Activated CD4-positive, alpha-beta memory T cell treated with anti-CD3 and anti-CD28 coated beads, Interleukin-2, amount 10 ng/mL, durations not matched to agents 7 days and 5 days (primary cell): ENCODE measurements around the gene REL. TPM values are rescaled to one million over a fixed set of nuclear protein-coding genes. Genes with fewer than 3 reads are reported as not detected.

Experiments used
- CTCF ChIA-PET: fragments of 350-600 bp; sonication (Branson Sonifier 250); formaldehyde crosslinking; loops from one replicate; lab custom pipeline; 2021; ENCODE audit warnings: antibody characterized with exemption, inconsistent platforms; lab: Charles Lee
- POLR2A ChIA-PET: fragments of 350-600 bp; sonication (Branson Sonifier 250); formaldehyde crosslinking; loops from one replicate; lab custom pipeline; 2021; ENCODE audit warnings: antibody characterized with exemption; lab: Charles Lee
- DNase-seq: peaks from one replicate; pipeline ENCODE4 v3.0.0-alpha.2; 2020
- H3K27ac Mint-ChIP-seq: one replicate; pipeline ENCODE4 v1.8.0; 2021; ENCODE audit warnings: mild to moderate bottlenecking, mixed read lengths
- H3K27me3 Mint-ChIP-seq: one replicate; pipeline ENCODE4 v1.8.0; 2021; ENCODE audit warnings: mixed read lengths
- H3K36me3 Mint-ChIP-seq: one replicate; pipeline ENCODE4 v1.8.0; 2021; ENCODE audit warnings: low read depth, mixed read lengths
- H3K4me1 Mint-ChIP-seq: one replicate; pipeline ENCODE4 v1.8.0; 2021; ENCODE audit warnings: mixed read lengths
- H3K4me3 Mint-ChIP-seq: one replicate; pipeline ENCODE4 v1.8.0; 2021; ENCODE audit warnings: mild to moderate bottlenecking, mixed read lengths
- H3K9me3 Mint-ChIP-seq: one replicate; pipeline ENCODE4 v1.8.0; 2021; ENCODE audit warnings: mixed read lengths
- total RNA-seq, 2 experiments: library from RNA; stranded (reverse); gene quantifications; one replicate each; pipeline ENCODE4 v1.2.3, GENCODE V29; 2021

Gene REL
- total RNA-seq: 10 to 100 TPM; 22.9 to 24.0 TPM

- peak within 1 kb of the TSS; percentile 96 for H3K27ac Mint-ChIP-seq
- CTCF ChIA-PET: interaction anchor here (1.0 to 1.6 kb wide), 5 partner anchors 13 to 174 kb away, joined by 3 to 7 read pairs (median 3); no protein-coding TSS in a partner anchor
- POLR2A ChIA-PET: interaction anchor here (0.6 to 4.5 kb wide), 25 partner anchors 8 to 657 kb away, joined by 3 to 39 read pairs (median 5); partner anchors contain the start of genes PAPOLG, PEX13, PUS10 and XPO1
- peaks cover 4% of the 10 kb centered on the region for H3K36me3 Mint-ChIP-seq
- peak; percentile 90 for DNase-seq
- H3K9me3 Mint-ChIP-seq: no peaks in the 10 kb centered on the region
- H3K27me3 Mint-ChIP-seq: peaks cover 3% of the 10 kb centered on the region
- H3K4me1 Mint-ChIP-seq: peaks cover 27% of the 10 kb centered on the region
- H3K4me3 Mint-ChIP-seq: peak within 1 kb of the TSS; percentile 95
These were observed at the start of gene REL for GRCh38 chr2:60881047-60881932. TSS of gene REL (plus strand) at chr2:60881574. CDS start at chr2:60881841, 267 bp downstream.

GRCh38 chr2:60831921-60832320 is 49.5 kb upstream of the REL start:
- no peak for DNase-seq
- Mint-ChIP-seq H3K36me3 (no peaks in the 10 kb centered on the region), H3K9me3 (no peaks in the 10 kb centered on the region), H3K4me1 (no peaks in the 10 kb centered on the region), H3K27ac (no peak overlapping the region), H3K27me3 (peaks cover 2% of the 10 kb centered on the region), H3K4me3 (no peak overlapping the region)
- ChIA-PET CTCF (interaction anchor here (1.6 kb wide), 1 partner anchor 168 kb away, joined by 4 read pairs; no protein-coding TSS in a partner anchor), POLR2A (interaction anchor here (0.9 kb wide), 1 partner anchor 11 kb away, joined by 3 read pairs; no protein-coding TSS in a partner anchor)

- H3K27ac Mint-ChIP-seq: no peak overlapping the region
- H3K27me3 Mint-ChIP-seq: peaks cover 2% of the 10 kb centered on the region
- ChIA-PET CTCF (interaction anchor here (1.6 kb wide), 1 partner anchor 167 kb away, joined by 4 read pairs; no protein-coding TSS in a partner anchor), POLR2A (interaction anchor here (0.6 kb wide), 1 partner anchor 223 kb away, joined by 3 read pairs; no protein-coding TSS in a partner anchor)
- H3K4me1 Mint-ChIP-seq: no peaks in the 10 kb centered on the region
- DNase-seq: no peak
- H3K9me3 Mint-ChIP-seq: no peaks in the 10 kb centered on the region
- H3K4me3 Mint-ChIP-seq: no peak overlapping the region
- no peaks in the 10 kb centered on the region for H3K36me3 Mint-ChIP-seq
These were observed 48.8 kb upstream of the REL start for GRCh38 chr2:60832621-60833020.

GRCh38 chr2:60834270-60834717 is 47.1 kb upstream of the REL start:
- H3K4me3 Mint-ChIP-seq: no peak overlapping the region

GRCh38 chr2:60836491-60836890 is 44.9 kb upstream of the REL start:
- CTCF ChIA-PET: no interaction called here

More at GRCh38 chr2:60834270-60834717, 47.1 kb upstream of the REL start:
- Mint-ChIP-seq H3K4me1 (no peaks in the 10 kb centered on the region), H3K9me3 (no peaks in the 10 kb centered on the region), H3K27me3 (peaks cover 2% of the 10 kb centered on the region), H3K27ac (no peak overlapping the region), H3K36me3 (no peaks in the 10 kb centered on the region)
- no peak for DNase-seq
- ChIA-PET POLR2A (interaction anchor here (1.4 kb wide), 1 partner anchor 15 kb away, joined by 3 read pairs; no protein-coding TSS in a partner anchor), CTCF (interaction anchor here (0.6 kb wide), 1 partner anchor 169 kb away, joined by 3 read pairs; no protein-coding TSS in a partner anchor)

GRCh38 chr2:60837123-60837522 is 44.3 kb upstream of the REL start:
- no peak for DNase-seq
- ChIA-PET CTCF (no interaction called here), POLR2A (no interaction called here)
- peaks cover 2% of the 10 kb centered on the region for H3K27me3 Mint-ChIP-seq
- H3K4me3 Mint-ChIP-seq: no peak overlapping the region
- H3K27ac Mint-ChIP-seq: no peak overlapping the region
- H3K9me3 Mint-ChIP-seq: no peaks in the 10 kb centered on the region
- H3K36me3 Mint-ChIP-seq: no peaks in the 10 kb centered on the region
- H3K4me1 Mint-ChIP-seq: peaks cover 9% of the 10 kb centered on the region

More at GRCh38 chr2:60836491-60836890, 44.9 kb upstream of the REL start:
- H3K27me3 Mint-ChIP-seq: peaks cover 2% of the 10 kb centered on the region
- H3K9me3 Mint-ChIP-seq: no peaks in the 10 kb centered on the region
- H3K27ac Mint-ChIP-seq: no peak overlapping the region
- H3K36me3 Mint-ChIP-seq: no peaks in the 10 kb centered on the region
- POLR2A ChIA-PET: no interaction called here
- H3K4me1 Mint-ChIP-seq: peaks cover 9% of the 10 kb centered on the region
- no peak overlapping the region for H3K4me3 Mint-ChIP-seq
- no peak for DNase-seq

- Mint-ChIP-seq H3K4me1 (peaks cover 9% of the 10 kb centered on the region), H3K4me3 (no peak overlapping the region), H3K9me3 (no peaks in the 10 kb centered on the region), H3K27ac (no peak overlapping the region), H3K27me3 (peaks cover 2% of the 10 kb centered on the region), H3K36me3 (no peaks in the 10 kb centered on the region)
- ChIA-PET POLR2A (interaction anchor here (0.7 to 1.3 kb wide), 2 partner anchors 17 to 30 kb away, joined by 3 to 4 read pairs; no protein-coding TSS in a partner anchor), CTCF (interaction anchor here (0.7 kb wide), 1 partner anchor 164 kb away, joined by 3 read pairs; no protein-coding TSS in a partner anchor)
- no peak for DNase-seq
These were observed 42.9 kb upstream of the REL start for GRCh38 chr2:60838481-60838880.

- Mint-ChIP-seq H3K4me1 (peaks cover 9% of the 10 kb centered on the region), H3K4me3 (no peak overlapping the region), H3K9me3 (no peaks in the 10 kb centered on the region), H3K36me3 (no peaks in the 10 kb centered on the region), H3K27ac (no peak overlapping the region), H3K27me3 (peaks cover 2% of the 10 kb centered on the region)
- no peak for DNase-seq
- CTCF ChIA-PET: interaction anchor here (0.7 to 1.4 kb wide), 2 partner anchors 159 to 165 kb away, joined by 3 to 4 read pairs; no protein-coding TSS in a partner anchor
- POLR2A ChIA-PET: interaction anchor here (0.7 to 1.3 kb wide), 2 partner anchors 10 to 29 kb away, joined by 3 to 4 read pairs; no protein-coding TSS in a partner anchor
These were observed 42.1 kb upstream of the REL start for GRCh38 chr2:60839126-60839813.

- Mint-ChIP-seq H3K36me3 (no peaks in the 10 kb centered on the region), H3K27me3 (no peaks in the 10 kb centered on the region), H3K27ac (no peak overlapping the region), H3K4me1 (peaks cover 9% of the 10 kb centered on the region), H3K4me3 (no peak overlapping the region), H3K9me3 (no peaks in the 10 kb centered on the region)
- CTCF ChIA-PET: no interaction called here
- POLR2A ChIA-PET: no interaction called here
- DNase-seq: no peak
These were observed 40.5 kb upstream of the REL start for GRCh38 chr2:60840880-60841279.

GRCh38 chr2:60843006-60843405 is 38.4 kb upstream of the REL start:
- ChIA-PET CTCF (no interaction called here), POLR2A (no interaction called here)
- Mint-ChIP-seq H3K36me3 (no peaks in the 10 kb centered on the region), H3K27ac (no peak overlapping the region), H3K4me1 (peaks cover 9% of the 10 kb centered on the region), H3K27me3 (no peaks in the 10 kb centered on the region), H3K9me3 (no peaks in the 10 kb centered on the region), H3K4me3 (no peak overlapping the region)
- no peak for DNase-seq

GRCh38 chr2:60844105-60844504 is 37.3 kb upstream of the REL start:
- no peak overlapping the region for H3K4me3 Mint-ChIP-seq
- no peaks in the 10 kb centered on the region for H3K9me3 Mint-ChIP-seq
- DNase-seq: no peak
- H3K36me3 Mint-ChIP-seq: no peaks in the 10 kb centered on the region
- H3K27me3 Mint-ChIP-seq: no peaks in the 10 kb centered on the region
- ChIA-PET POLR2A (no interaction called here), CTCF (no interaction called here)
- H3K4me1 Mint-ChIP-seq: peaks cover 9% of the 10 kb centered on the region
- no peak overlapping the region for H3K27ac Mint-ChIP-seq

GRCh38 chr2:60847854-60848253 is 33.5 kb upstream of the REL start:
- Mint-ChIP-seq H3K27ac (no peak overlapping the region), H3K4me1 (no peaks in the 10 kb centered on the region), H3K4me3 (no peak overlapping the region), H3K27me3 (no peaks in the 10 kb centered on the region), H3K9me3 (no peaks in the 10 kb centered on the region), H3K36me3 (no peaks in the 10 kb centered on the region)
- no peak for DNase-seq
- CTCF ChIA-PET: no interaction called here
- POLR2A ChIA-PET: interaction anchor here (1.0 kb wide), 1 partner anchor 28 kb away, joined by 3 read pairs; no protein-coding TSS in a partner anchor
